Kidney epithelial cell (primary cell): Measurements from ENCODE around the gene WNT4. TPM values are rescaled to one million over a fixed set of nuclear protein-coding genes. Genes with fewer than 3 reads are reported as not detected.

Experiments used
- DNase-seq: peaks from one replicate; pipeline ENCODE4 v3.0.0-alpha.2; 2010; ENCODE audit warnings: low read depth
- H3K27me3 ChIP-seq: 2 replicates; pipeline ENCODE4 v1.6.0; 2011; ENCODE audit warnings: low read length; ENCODE audit not compliant: control insufficient read depth, insufficient read depth
- H3K36me3 ChIP-seq: 2 replicates; pipeline ENCODE4 v1.5.1; 2011; ENCODE audit warnings: low read length; ENCODE audit not compliant: control insufficient read depth, insufficient read depth
- H3K4me3 ChIP-seq: 2 replicates; pipeline ENCODE4 v1.5.1; 2011; ENCODE audit warnings: low read depth, mild to moderate bottlenecking, control low read depth, low read length
- total RNA-seq: library from RNA; depleted of rRNA; stranded (reverse); fragments of >200 nt; gene quantifications from 2 replicates; pipeline ENCODE4 v1.2.3, GENCODE V29; 2015
- TF ChIP-seq, protein P1 (sequence below): IDR thresholded peaks from 2 replicates; pipeline ENCODE4 v1.5.1; 2011; ENCODE audit warnings: mild to moderate bottlenecking, moderate library complexity, low read length, control low read depth, inconsistent platforms; ENCODE audit not compliant: insufficient read depth, poor library complexity, severe bottlenecking

Gene WNT4
- total RNA-seq, 1 donor from 2014 or later = 0.58 TPM

DNA sequence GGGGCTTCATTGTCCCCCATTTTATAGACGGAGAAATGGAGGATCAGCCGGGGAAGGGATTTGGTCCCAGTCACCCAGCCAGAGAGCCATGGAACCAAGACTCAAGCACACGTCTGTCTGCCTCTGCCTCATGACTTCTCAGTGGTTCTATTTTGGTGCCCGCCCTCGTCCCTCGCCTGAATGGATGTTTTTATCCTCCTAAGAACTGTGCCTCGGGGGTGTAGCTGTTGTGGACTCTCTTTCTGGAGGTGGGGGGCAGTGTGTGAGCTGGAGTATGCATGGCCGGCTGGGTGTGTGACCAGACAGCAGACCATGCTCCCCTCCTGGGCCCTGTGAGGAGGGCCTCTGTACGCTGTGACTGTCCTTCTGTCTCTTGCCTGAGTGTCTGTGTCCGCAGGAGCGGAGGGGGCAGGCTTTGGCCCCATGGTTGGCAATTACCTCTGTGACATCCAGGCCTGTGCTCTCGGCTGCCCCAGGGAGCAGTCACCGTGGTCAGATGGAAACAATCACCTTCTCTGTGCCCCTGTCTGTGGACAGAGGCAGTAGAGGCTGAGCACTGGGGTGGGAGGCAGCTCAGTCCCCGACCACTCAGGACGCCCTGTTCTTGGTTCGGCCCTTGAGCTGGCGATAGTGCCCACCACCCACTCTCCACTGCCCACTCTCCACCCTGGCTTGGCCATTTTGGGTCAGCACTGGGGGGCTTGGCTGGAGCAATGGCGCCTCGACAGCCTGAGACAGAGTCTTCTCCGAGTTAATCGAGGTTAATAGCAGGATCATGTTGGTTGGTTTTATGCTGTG lies 20.4 kb downstream of the WNT4 start:
- DNase-seq = no peak
- Histone ChIP-seq H3K27me3 (no peaks in the 10 kb centered on the region), H3K4me3 (no peak overlapping the region), H3K36me3 (peaks cover 3% of the 10 kb centered on the region)
- TF ChIP-seq, protein P1, sequence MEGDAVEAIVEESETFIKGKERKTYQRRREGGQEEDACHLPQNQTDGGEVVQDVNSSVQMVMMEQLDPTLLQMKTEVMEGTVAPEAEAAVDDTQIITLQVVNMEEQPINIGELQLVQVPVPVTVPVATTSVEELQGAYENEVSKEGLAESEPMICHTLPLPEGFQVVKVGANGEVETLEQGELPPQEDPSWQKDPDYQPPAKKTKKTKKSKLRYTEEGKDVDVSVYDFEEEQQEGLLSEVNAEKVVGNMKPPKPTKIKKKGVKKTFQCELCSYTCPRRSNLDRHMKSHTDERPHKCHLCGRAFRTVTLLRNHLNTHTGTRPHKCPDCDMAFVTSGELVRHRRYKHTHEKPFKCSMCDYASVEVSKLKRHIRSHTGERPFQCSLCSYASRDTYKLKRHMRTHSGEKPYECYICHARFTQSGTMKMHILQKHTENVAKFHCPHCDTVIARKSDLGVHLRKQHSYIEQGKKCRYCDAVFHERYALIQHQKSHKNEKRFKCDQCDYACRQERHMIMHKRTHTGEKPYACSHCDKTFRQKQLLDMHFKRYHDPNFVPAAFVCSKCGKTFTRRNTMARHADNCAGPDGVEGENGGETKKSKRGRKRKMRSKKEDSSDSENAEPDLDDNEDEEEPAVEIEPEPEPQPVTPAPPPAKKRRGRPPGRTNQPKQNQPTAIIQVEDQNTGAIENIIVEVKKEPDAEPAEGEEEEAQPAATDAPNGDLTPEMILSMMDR = no peak

DNA sequence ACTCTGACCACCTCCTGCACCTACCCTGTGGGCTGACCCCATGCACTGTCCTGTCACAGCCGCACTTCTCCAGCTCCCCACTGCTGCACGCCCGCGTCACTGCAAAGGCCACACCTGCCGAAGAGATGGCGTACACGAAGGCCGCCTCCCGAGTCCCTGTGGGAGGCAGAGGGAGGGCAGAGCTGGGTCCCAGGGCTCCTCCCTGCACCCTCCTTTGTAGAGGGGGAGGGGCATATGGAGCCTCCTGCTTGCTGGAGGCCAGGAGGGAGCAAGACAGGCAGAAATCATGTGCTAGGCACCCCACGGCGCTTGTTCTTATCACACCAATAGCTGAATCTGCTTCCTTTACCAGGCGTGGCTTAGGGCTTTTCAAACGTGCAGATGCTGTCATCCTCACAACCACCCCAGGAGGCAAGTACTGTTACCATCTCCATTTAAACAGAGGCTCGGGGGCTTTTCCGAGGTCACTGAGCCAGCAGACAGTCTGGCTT lies 21.4 kb downstream of the WNT4 start:
- Histone ChIP-seq H3K36me3 (peaks cover 3% of the 10 kb centered on the region), H3K27me3 (no peaks in the 10 kb centered on the region), H3K4me3 (no peak overlapping the region)
- TF ChIP-seq, protein P1 = no peak
- no peak for DNase-seq

DNA sequence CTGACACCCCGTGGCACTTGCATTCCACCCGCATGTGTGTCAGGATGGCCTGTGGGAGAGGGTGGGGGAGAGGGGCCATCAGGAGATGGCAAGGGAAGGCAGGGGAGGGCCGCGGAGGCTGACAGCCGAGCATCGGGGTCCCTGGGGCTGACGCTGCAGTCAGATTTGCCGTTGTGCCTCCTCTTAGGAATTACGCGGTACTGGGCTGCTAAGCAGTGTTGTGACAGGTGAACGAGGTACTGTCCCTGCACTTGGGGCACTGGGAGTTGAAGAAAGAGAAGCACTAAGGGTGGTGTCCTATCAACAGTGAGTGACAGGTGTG lies 22.5 kb downstream of the WNT4 start:
- H3K4me3 ChIP-seq = no peak overlapping the region
- TF ChIP-seq, protein P1 = no peak
- no peaks in the 10 kb centered on the region for H3K27me3 ChIP-seq
- peaks cover 3% of the 10 kb centered on the region for H3K36me3 ChIP-seq
- DNase-seq = no peak

- TF ChIP-seq, protein P1 = no peak
- Histone ChIP-seq H3K4me3 (no peak overlapping the region), H3K36me3 (peaks cover 4% of the 10 kb centered on the region), H3K27me3 (no peaks in the 10 kb centered on the region)
- DNase-seq = no peak
Observed at GRCh38 chr1:22119626-22120468, 23.1 kb downstream of the WNT4 start.

DNA sequence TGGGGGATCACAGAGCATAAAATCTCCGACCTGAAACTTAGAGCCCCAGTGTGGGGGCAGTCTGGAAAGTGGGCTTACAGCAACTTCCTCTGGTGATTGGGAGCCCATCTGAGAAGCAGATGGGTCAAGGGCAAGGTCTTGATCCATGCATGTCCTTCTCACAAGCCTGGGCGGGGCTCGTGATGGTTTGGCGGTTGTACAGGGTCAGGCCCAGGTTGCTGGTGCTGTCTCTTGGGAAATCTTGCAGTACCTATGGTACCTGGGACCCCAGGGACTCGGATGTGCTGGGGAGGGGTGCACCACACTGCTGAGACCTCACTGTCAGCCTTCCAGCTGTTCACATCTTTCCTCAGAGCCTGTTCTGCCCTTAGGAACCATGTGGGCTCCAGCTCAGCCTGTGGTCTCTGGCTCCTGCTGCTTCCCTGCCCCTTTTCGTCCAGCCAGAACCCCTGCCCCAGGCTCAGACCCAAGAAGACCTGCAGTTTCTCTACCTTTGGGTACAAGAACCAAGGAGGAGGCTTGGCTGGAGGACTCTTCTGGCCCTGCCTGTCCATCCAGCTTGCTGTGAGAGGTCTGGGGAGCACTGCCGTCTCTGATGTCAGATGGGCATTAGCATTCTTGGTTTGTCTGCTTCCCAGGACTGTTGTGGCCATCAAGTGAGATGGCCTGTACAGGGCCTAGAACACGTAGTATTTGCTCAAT lies 24.5 kb downstream of the WNT4 start:
- H3K36me3 ChIP-seq = peaks cover 4% of the 10 kb centered on the region
- H3K4me3 ChIP-seq = no peak overlapping the region
- DNase-seq = no peak
- no peaks in the 10 kb centered on the region for H3K27me3 ChIP-seq
- TF ChIP-seq, protein P1 = no peak
